Upper lobe of right lung (tissue), 1 donor: ENCODE data around the gene MCCD1. TPM values are rescaled to one million over a fixed set of nuclear protein-coding genes. Genes with fewer than 3 reads are reported as not detected.
"Not testable (repeated sequence)": the region's sequence is repeated elsewhere in the genome, so short reads cannot be mapped to it uniquely, and the experiment has no call there.

ENCODE experiments used
- ATAC-seq: fragments of 200-7000 bp; cut with Tn5 transposase; one replicate; pipeline ENCODE4 v1.9.1; 2020; ENCODE audit warnings: mild to moderate bottlenecking, moderate library complexity
- DNase-seq: peaks from one replicate; pipeline ENCODE4 v3.0.0-alpha.2; 2020
- H3K27ac ChIP-seq: fragments of 200-600 bp; one replicate; pipeline ENCODE4 v1.8.0; 2022
- H3K27me3 ChIP-seq: fragments of 200-600 bp; one replicate; pipeline ENCODE4 v1.8.0; 2022; ENCODE audit warnings: mild to moderate bottlenecking
- H3K36me3 ChIP-seq: fragments of 200-600 bp; one replicate; pipeline ENCODE4 v1.8.0; 2022
- H3K4me1 ChIP-seq: fragments of 200-600 bp; one replicate; pipeline ENCODE4 v1.8.0; 2022
- H3K4me3 ChIP-seq: fragments of 200-600 bp; one replicate; pipeline ENCODE4 v1.8.0; 2022; ENCODE audit warnings: mild to moderate bottlenecking
- H3K9me3 ChIP-seq: fragments of 200-600 bp; one replicate; pipeline ENCODE4 v1.8.0; 2022
- CTCF ChIP-seq: fragments of 200-600 bp; IDR thresholded peaks from one replicate; pipeline ENCODE4 v1.8.0; 2022; ENCODE audit warnings: antibody characterized with exemption
- intact Hi-C: fragments of 100-400 bp; cut with DNase I; formaldehyde crosslinking; loops from one replicate; pipeline ENCODE4 v1.11.0; 2022
- total RNA-seq: library from RNA; stranded (reverse); fragmentation: NEBNext Ultra II Directional; extraction: Animal tissue kit (Norgen Biotek cat#: 25700); gene quantifications from one replicate; pipeline ENCODE4 v1.2.1, GENCODE V29; 2021
- donor health status: DM: no; HTN: yes; CAD: no; lungs with severe emphysema.

The MCCD1 gene
- total RNA-seq, 1 donor from 2014 or later: not detected

GRCh38 chr6:31548544-31548873 is 19.7 kb downstream of the MCCD1 start:
- Histone ChIP-seq H3K4me1 (peaks cover 11% of the 10 kb centered on the region), H3K27ac (peak overlapping the region; percentile 89), H3K9me3 (no peaks in the 10 kb centered on the region), H3K4me3 (peak overlapping the region; percentile 60), H3K36me3 (peaks cover 31% of the 10 kb centered on the region), H3K27me3 (no peaks in the 10 kb centered on the region)
- ATAC-seq: no peak
- no peak for DNase-seq
- TF ChIP-seq CTCF: no peak
- intact Hi-C loops: loop anchor here (5.0 kb wide), 1 partner anchor 49 kb away; no protein-coding TSS in a partner anchor

GRCh38 chr6:31551371-31551770 is 22.6 kb downstream of the MCCD1 start:
- peak; percentile 68 for DNase-seq

GRCh38 chr6:31556307-31556706 is 27.5 kb downstream of the MCCD1 start:
- Histone ChIP-seq H3K27ac (no peak overlapping the region), H3K36me3 (peaks cover 42% of the 10 kb centered on the region), H3K9me3 (no peaks in the 10 kb centered on the region), H3K4me1 (peaks cover 44% of the 10 kb centered on the region), H3K27me3 (no peaks in the 10 kb centered on the region), H3K4me3 (no peak overlapping the region)
- TF ChIP-seq CTCF: no peak
- intact Hi-C loops: no loop called here
- no peak for ATAC-seq
- DNase-seq: no peak

More at GRCh38 chr6:31551371-31551770, 22.6 kb downstream of the MCCD1 start:
- H3K27me3 ChIP-seq, intact Hi-C loops, H3K27ac ChIP-seq, H3K9me3 ChIP-seq, H3K4me3 ChIP-seq: not testable (repeated sequence)
- Histone ChIP-seq H3K36me3 (peaks cover 41% of the 10 kb centered on the region), H3K4me1 (peaks cover 16% of the 10 kb centered on the region)
- ATAC-seq: peak; percentile 55
- TF ChIP-seq CTCF: peak; percentile 58

GRCh38 chr6:31557443-31558317 is 28.9 kb downstream of the MCCD1 start:
- no peak for ATAC-seq
- no peak for TF ChIP-seq CTCF
- intact Hi-C loops: no loop called here
- Histone ChIP-seq H3K27ac (peak overlapping the region; percentile 73), H3K27me3 (no peaks in the 10 kb centered on the region), H3K4me3 (no peak overlapping the region), H3K36me3 (peaks cover 42% of the 10 kb centered on the region), H3K4me1 (peaks cover 51% of the 10 kb centered on the region), H3K9me3 (no peaks in the 10 kb centered on the region)
- DNase-seq: no peak

GRCh38 chr6:31558318-31558625 is 29.5 kb downstream of the MCCD1 start:
- no peak for TF ChIP-seq CTCF
- H3K36me3 ChIP-seq: peaks cover 38% of the 10 kb centered on the region
- H3K27ac ChIP-seq: peak overlapping the region; percentile 73
- peaks cover 51% of the 10 kb centered on the region for H3K4me1 ChIP-seq
- intact Hi-C loops: no loop called here
- ATAC-seq (no peak), DNase-seq (no peak)
- H3K4me3 ChIP-seq: no peak overlapping the region
- no peaks in the 10 kb centered on the region for H3K9me3 ChIP-seq
- no peaks in the 10 kb centered on the region for H3K27me3 ChIP-seq
